A673 (cell line): ENCODE results near the gene FABP3. TPM values are rescaled to one million over a fixed set of nuclear protein-coding genes. Genes with fewer than 3 reads are reported as not detected.

Experiments
- BruUV-seq: library from RNA; stranded (reverse); fragments of 400-500 nt; replicated peaks from 2 replicates; lab custom pipeline; 2021; lab: Mats Ljungman, UMichigan
- CTCF ChIA-PET: fragments of 300-600 bp; sonication (Branson Sonifier 250); formaldehyde crosslinking; loops from one replicate; lab custom pipeline; 2022; ENCODE audit warnings: antibody characterized with exemption; lab: Charles Lee
- POLR2A ChIA-PET: fragments of 300-600 bp; sonication (Branson Sonifier 250); formaldehyde crosslinking; loops from one replicate; lab custom pipeline; 2022; ENCODE audit warnings: antibody characterized with exemption; ENCODE audit not compliant: low non-redundant PET; lab: Charles Lee
- DNase-seq: peaks from one replicate; pipeline ENCODE4 v3.0.0-alpha.2; 2015; ENCODE audit warnings: low spot score
- H3K27ac ChIP-seq: fragments of 200-600 bp; sonication (generic); 2 replicates; pipeline ENCODE4 v1.5.1; 2016; ENCODE audit warnings: mixed run types, low read depth, mild to moderate bottlenecking, mixed read lengths, antibody characterized with exemption, low read length; ENCODE audit not compliant: poor library complexity, severe bottlenecking
- H3K27me3 ChIP-seq: fragments of 200-600 bp; sonication (generic); replicated peaks from 2 replicates; pipeline ENCODE4 v1.6.1; 2017; ENCODE audit warnings: mixed run types, low read depth, mild to moderate bottlenecking, mixed read lengths, antibody characterized with exemption, low read length; ENCODE audit not compliant: insufficient read depth, poor library complexity
- H3K36me3 ChIP-seq: fragments of 200-600 bp; sonication (generic); 2 replicates; pipeline ENCODE4 v1.6.1; 2016; ENCODE audit warnings: mixed run types, mild to moderate bottlenecking, mixed read lengths, antibody characterized with exemption, low read length; ENCODE audit not compliant: insufficient read depth, poor library complexity, severe bottlenecking
- H3K4me1 ChIP-seq: fragments of 200-600 bp; sonication (generic); 2 replicates; pipeline ENCODE4 v1.6.1; 2017; ENCODE audit warnings: mixed run types, mild to moderate bottlenecking, mixed read lengths, antibody characterized with exemption, low read length; ENCODE audit not compliant: insufficient read depth, poor library complexity, severe bottlenecking
- H3K4me3 ChIP-seq: fragments of 200-600 bp; sonication (generic); 2 replicates; pipeline ENCODE4 v1.5.1; 2016; ENCODE audit warnings: low read depth, mixed run types, mild to moderate bottlenecking, mixed read lengths, low read length; ENCODE audit not compliant: poor library complexity, severe bottlenecking
- H3K9me3 ChIP-seq: fragments of 200-600 bp; sonication (generic); 2 replicates; pipeline ENCODE4 v1.6.1; 2016; ENCODE audit warnings: mixed run types, low read depth, mild to moderate bottlenecking, mixed read lengths, antibody characterized with exemption, low read length; ENCODE audit not compliant: poor library complexity, severe bottlenecking
- EZH2 ChIP-seq: fragments of 200-600 bp; sonication (generic); IDR thresholded peaks from 2 replicates; pipeline ENCODE4 v1.6.1; 2017; ENCODE audit warnings: borderline replicate concordance, low read depth, mild to moderate bottlenecking, mixed read lengths, antibody characterized with exemption, low read length; ENCODE audit not compliant: poor library complexity, severe bottlenecking
- intact Hi-C: fragments of 100-400 bp; cut with micrococcal nuclease; formaldehyde crosslinking; loops from one replicate; pipeline ENCODE4 v1.10.0; 2022; ENCODE audit not compliant: unreplicated experiment
- total RNA-seq: library from RNA; stranded (reverse); gene quantifications from 2 replicates; pipeline ENCODE4 v1.2.3, GENCODE V29; 2021
- TF ChIP-seq, protein P1 (sequence below): fragments of 300-800, 200-600 bp; sonication (generic); conservative IDR thresholded peaks from 2 replicates; pipeline ENCODE4 v1.5.1; 2017; ENCODE audit warnings: low read depth, mild to moderate bottlenecking, antibody characterized with exemption, low read length, moderate library complexity, mixed read lengths

The FABP3 gene
- total RNA-seq, 1 experiment from 2014 or later, result not detected

DNA sequence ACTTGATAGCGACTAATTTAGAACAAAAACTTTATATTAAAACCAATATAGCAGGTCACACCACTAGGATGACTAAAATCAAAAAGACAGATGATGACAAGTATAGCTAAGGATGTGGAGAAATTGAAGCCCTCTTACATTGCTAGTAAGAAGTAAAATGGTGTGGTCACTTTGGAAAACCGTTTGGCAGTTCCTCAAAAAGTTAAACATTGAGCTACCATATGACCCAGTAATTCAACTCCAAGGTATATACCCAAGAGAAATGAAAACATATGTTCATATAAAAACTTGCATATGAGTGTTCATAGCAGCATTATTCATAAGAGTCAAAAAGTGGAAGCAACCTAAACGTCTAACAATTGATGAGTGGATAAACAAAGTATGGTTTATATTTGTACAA lies 27.1 kb upstream of the FABP3 start:
- CTCF ChIA-PET, result no interaction called here
- H3K4me1 ChIP-seq, result peaks cover under 1% of the 10 kb centered on the region
- intact Hi-C loops, result loop anchor here (10.0 kb wide), 1 partner anchor 385 kb away; no protein-coding TSS in a partner anchor
- H3K4me3 ChIP-seq, result no peak overlapping the region
- POLR2A ChIA-PET, result no interaction called here
- H3K9me3 ChIP-seq, result no peaks in the 10 kb centered on the region
- H3K36me3 ChIP-seq, result no peaks in the 10 kb centered on the region
- H3K27me3 ChIP-seq, result no peaks in the 10 kb centered on the region
- H3K27ac ChIP-seq, result no peak overlapping the region
- DNase-seq, result no peak
- TF ChIP-seq, protein P1, sequence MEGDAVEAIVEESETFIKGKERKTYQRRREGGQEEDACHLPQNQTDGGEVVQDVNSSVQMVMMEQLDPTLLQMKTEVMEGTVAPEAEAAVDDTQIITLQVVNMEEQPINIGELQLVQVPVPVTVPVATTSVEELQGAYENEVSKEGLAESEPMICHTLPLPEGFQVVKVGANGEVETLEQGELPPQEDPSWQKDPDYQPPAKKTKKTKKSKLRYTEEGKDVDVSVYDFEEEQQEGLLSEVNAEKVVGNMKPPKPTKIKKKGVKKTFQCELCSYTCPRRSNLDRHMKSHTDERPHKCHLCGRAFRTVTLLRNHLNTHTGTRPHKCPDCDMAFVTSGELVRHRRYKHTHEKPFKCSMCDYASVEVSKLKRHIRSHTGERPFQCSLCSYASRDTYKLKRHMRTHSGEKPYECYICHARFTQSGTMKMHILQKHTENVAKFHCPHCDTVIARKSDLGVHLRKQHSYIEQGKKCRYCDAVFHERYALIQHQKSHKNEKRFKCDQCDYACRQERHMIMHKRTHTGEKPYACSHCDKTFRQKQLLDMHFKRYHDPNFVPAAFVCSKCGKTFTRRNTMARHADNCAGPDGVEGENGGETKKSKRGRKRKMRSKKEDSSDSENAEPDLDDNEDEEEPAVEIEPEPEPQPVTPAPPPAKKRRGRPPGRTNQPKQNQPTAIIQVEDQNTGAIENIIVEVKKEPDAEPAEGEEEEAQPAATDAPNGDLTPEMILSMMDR, result no peak
- TF ChIP-seq EZH2, result no peak
- BruUV-seq, result no TSS peak

DNA sequence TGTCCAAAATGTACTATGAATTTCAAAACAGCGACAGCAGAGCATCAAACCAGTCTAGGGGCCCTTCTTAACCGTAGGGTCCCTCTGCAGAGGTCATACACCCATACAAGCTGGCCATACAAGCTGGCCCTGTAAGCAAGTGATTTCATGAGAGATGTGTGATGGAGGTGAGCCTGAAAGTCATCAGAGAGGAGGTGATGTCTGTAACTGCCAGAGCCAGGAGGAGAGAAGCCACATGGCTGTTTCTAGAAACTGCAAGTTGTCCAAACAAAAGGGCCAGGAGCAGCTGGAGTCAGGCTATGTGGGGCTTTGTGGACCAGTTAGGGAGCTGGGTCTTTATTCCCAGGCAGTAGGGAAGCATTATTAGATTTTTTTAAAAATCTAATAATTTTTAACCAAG lies 25.4 kb upstream of the FABP3 start:
- DNase-seq, result no peak
- ChIA-PET CTCF (no interaction called here), POLR2A (no interaction called here)
- Histone ChIP-seq H3K4me1 (peaks cover 3% of the 10 kb centered on the region), H3K9me3 (no peaks in the 10 kb centered on the region), H3K27me3 (no peaks in the 10 kb centered on the region), H3K36me3 (no peaks in the 10 kb centered on the region), H3K27ac (no peak overlapping the region), H3K4me3 (no peak overlapping the region)
- BruUV-seq, result no TSS peak
- TF ChIP-seq EZH2, result no peak
- TF ChIP-seq, protein P1, result no peak
- intact Hi-C loops, result loop anchor here (10.0 kb wide), 1 partner anchor 387 kb away; no protein-coding TSS in a partner anchor

DNA sequence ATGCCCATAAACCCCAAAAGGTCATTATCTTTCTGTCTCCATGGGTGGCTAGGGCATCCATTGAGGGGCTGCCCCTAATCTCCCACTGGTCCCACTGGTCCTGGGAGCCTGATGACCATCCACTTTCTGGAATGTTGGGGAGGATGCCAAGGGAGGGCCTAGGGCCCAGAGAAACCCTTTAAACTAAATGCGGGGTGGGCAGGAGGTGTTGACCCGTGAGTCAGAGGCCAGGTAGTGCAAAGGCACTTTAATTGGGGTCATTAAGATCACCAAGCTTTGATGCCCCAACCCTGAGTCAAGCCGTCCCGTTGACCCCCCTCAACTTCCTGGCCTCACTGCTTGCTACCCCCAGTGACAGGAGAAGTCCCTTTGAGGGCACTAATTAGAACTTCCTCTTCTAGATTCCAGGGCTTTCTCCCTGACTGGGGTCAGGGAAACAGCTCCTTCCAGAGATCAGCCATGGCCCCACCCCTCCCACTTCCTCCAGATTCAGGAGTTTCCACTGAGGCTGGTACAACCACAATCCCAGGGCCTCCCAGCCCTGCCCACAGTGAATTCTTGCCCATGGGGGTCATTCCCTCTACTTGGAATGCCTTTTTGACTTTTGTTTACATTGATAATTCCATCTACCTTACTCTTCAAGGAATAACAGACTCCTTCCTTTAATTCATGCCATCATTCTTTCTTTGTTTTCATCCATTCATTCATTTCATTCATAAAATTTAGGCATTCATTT lies 24.7 kb upstream of the FABP3 start:
- no peaks in the 10 kb centered on the region for H3K27me3 ChIP-seq
- no peak overlapping the region for H3K4me3 ChIP-seq
- BruUV-seq, result no TSS peak
- DNase-seq, result no peak
- H3K36me3 ChIP-seq, result no peaks in the 10 kb centered on the region
- TF ChIP-seq EZH2, result no peak
- TF ChIP-seq, protein P1, result no peak
- H3K27ac ChIP-seq, result no peak overlapping the region
- ChIA-PET CTCF (no interaction called here), POLR2A (no interaction called here)
- intact Hi-C loops, result loop anchor here (2.0 to 10.0 kb wide), 2 partner anchors 151 to 387 kb away; no protein-coding TSS in a partner anchor
- H3K9me3 ChIP-seq, result no peaks in the 10 kb centered on the region
- H3K4me1 ChIP-seq, result peaks cover 3% of the 10 kb centered on the region
